Activated CD8-positive, alpha-beta memory T cell treated with anti-CD3 and anti-CD28 coated beads for 4 hours (primary cell): ENCODE data around the gene NLGN4X.

ENCODE experiments used
- DNase-seq, 2 donors: peaks; one replicate each; pipeline ENCODE4 v3.0.0-alpha.2; 2020; ENCODE audit warnings: low read depth in 2 of 2

Gene NLGN4X

DNA sequence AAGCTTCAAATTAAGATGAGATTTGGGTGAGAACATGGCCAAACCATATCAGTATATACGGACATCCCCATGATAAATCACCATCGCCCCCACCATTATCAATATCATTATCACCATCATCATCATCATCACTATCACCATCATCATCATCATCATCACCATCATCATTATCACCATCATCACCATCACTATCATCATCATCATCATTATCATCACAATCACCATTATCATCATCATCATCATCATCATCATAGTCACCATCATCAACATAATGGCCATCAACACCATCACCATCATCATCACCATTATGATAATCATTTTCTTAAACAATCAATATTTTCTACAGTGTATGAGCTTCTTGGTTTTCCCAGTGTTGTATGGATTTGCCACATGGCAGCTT lies 360.9 kb downstream of the NLGN4X start:
- DNase-seq: no peak

DNA sequence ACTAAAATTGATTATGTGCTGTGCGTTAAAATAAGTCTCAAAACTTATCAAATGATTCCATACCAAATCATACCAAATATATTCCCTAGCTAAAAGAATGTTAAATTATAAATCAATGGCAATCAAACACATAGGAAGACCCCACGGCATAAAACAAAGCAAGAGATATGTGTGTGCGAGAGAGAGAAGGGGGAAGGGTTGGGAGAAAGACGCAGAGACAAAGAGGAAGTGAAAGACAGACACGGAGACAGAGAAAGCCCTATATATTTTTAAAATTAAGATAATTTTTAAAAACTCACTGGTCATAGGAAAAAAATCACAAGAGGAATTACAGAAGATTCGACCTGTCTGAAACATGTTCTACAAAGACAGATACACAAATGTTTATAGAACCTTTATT lies 371.4 kb downstream of the NLGN4X start:
- no peak for DNase-seq

DNA sequence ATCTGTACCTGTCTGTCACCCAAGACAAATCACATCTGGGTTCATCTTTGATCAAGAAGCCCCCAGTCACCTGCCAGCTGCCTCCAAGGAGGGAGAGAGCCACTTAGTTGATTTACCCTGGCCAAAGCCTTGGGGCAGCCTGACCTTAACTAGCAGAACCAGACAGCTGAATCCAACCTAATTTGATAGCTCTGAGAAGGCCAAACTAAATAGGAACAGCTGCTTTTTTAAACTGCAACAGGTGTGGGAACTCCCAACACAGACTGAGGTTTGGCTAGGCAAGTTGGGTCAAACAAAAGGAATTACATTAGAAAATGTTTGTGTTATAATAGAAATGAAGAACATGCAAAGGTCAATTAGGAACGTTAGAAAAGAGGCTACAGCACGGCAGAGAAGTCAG lies 375.7 kb downstream of the NLGN4X start:
- no peak for DNase-seq

DNA sequence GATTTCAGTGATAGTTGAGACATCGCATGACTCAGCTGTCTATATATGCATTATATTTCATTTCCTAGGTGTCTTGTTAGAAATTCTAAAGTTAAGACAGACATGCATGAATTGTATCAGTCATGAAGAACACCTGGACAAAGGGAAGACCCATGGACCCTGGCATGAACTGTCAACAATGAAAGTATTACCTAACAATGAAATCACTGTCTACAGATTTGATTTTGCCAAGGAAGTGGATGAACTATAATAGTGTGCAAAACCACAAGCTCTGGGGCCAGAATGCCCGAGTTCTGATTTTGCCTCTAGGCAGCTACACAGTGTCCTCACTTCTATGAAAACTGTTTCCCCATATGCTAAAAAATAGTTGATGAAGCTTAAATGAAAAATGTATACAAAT lies 386.1 kb downstream of the NLGN4X start:
- no peak for DNase-seq
